ENCODE results near the gene MRM2.
"Not testable (repeated sequence)": the region's sequence is repeated elsewhere in the genome, so short reads cannot be mapped to it uniquely, and the experiment has no call there.

The MRM2 gene

GRCh38 chr7:2241580-2242540, at the start of gene MRM2, which contains the start of gene NUDT1:
TSS of gene MRM2 (minus strand) at chr7:2242205. CDS start at chr7:2242169, 36 bp downstream.
TSS of gene NUDT1 (plus strand) at chr7:2242226. CDS start at chr7:2244575, 2,349 bp downstream.
- peak; percentile 60 for DNase-seq (ENCODE audit: low read depth)

- no peak for DNase-seq (ENCODE audit: low read depth)
These were observed 48.9 kb upstream of the MRM2 start for GRCh38 chr7:2290877-2291276.

GRCh38 chr7:2289621-2290020, 47.6 kb upstream of the MRM2 start:
- DNase-seq (ENCODE audit: low read depth): no peak

GRCh38 chr7:2289111-2289586, 47.1 kb upstream of the MRM2 start:
- DNase-seq (ENCODE audit: low read depth): no peak

GRCh38 chr7:2288503-2288902, 46.5 kb upstream of the MRM2 start:
- DNase-seq (ENCODE audit: low read depth): no peak

GRCh38 chr7:2287745-2288144, 45.7 kb upstream of the MRM2 start:
- no peak for DNase-seq (ENCODE audit: low read depth)

- no peak for DNase-seq (ENCODE audit: low read depth)
These were observed 41.1 kb upstream of the MRM2 start for GRCh38 chr7:2283074-2283473.

GRCh38 chr7:2282185-2282751, 40.3 kb upstream of the MRM2 start:
- no peak for DNase-seq (ENCODE audit: low read depth)

- DNase-seq (ENCODE audit: low read depth): no peak
These were observed 39.5 kb upstream of the MRM2 start for GRCh38 chr7:2281541-2281940.

- no peak for DNase-seq (ENCODE audit: low read depth)
These were observed 38.4 kb upstream of the MRM2 start for GRCh38 chr7:2280424-2280823.

GRCh38 chr7:2279896-2280295, 37.9 kb upstream of the MRM2 start:
- DNase-seq (ENCODE audit: low read depth): no peak

GRCh38 chr7:2278026-2278425, 36.0 kb upstream of the MRM2 start:
- no peak for DNase-seq (ENCODE audit: low read depth)

- no peak for DNase-seq (ENCODE audit: low read depth)
These were observed 34.1 kb upstream of the MRM2 start for GRCh38 chr7:2276107-2276506.

- DNase-seq (ENCODE audit: low read depth): no peak
These were observed 33.1 kb upstream of the MRM2 start for GRCh38 chr7:2275101-2275500.

GRCh38 chr7:2274666-2275065, 32.7 kb upstream of the MRM2 start:
- DNase-seq (ENCODE audit: low read depth): no peak

- no peak for DNase-seq (ENCODE audit: low read depth)
These were observed 31.9 kb upstream of the MRM2 start for GRCh38 chr7:2273866-2274265.

GRCh38 chr7:2272031-2272430, 30.0 kb upstream of the MRM2 start:
- no peak for DNase-seq (ENCODE audit: low read depth)

GRCh38 chr7:2271273-2272026, 29.4 kb upstream of the MRM2 start:
- no peak for DNase-seq (ENCODE audit: low read depth)

- DNase-seq (ENCODE audit: low read depth): no peak
These were observed 28.5 kb upstream of the MRM2 start for GRCh38 chr7:2270495-2270894.

- no peak for DNase-seq (ENCODE audit: low read depth)
These were observed 28.0 kb upstream of the MRM2 start for GRCh38 chr7:2269991-2270460.

- DNase-seq (ENCODE audit: low read depth): not testable (repeated sequence)
These were observed 27.3 kb upstream of the MRM2 start for GRCh38 chr7:2269089-2269990.
